ENCODE results near the gene KIF1B. TPM values are rescaled to one million over a fixed set of nuclear protein-coding genes. Genes with fewer than 3 reads are reported as not detected.

KIF1B gene
- total RNA-seq, 1 donor from 2014 or later = 7.2 TPM

- Mint-ChIP-seq H3K27me3 (no peaks in the 10 kb centered on the region), H3K9me3 (no peaks in the 10 kb centered on the region)
- DNase-seq = no peak
These were observed 15.2 kb downstream of the KIF1B start for GRCh38 chr1:10225573-10225972.

GRCh38 chr1:10228528-10228927, 18.2 kb downstream of the KIF1B start:
- H3K27ac Mint-ChIP-seq = no peak overlapping the region
- H3K4me1 Mint-ChIP-seq = no peaks in the 10 kb centered on the region
- ChIA-PET CTCF (interaction anchor here (0.7 kb wide), 1 partner anchor 18 kb away, joined by 3 read pairs; the partner anchor contains the start of gene KIF1B), POLR2A (no interaction called here)
- no peak overlapping the region for H3K4me3 Mint-ChIP-seq
- intact Hi-C loops (cut with micrococcal nuclease) = no loop called here
- no peaks in the 10 kb centered on the region for H3K36me3 Mint-ChIP-seq (ENCODE audit: low read depth)
- no peaks in the 10 kb centered on the region for H3K9me3 Mint-ChIP-seq
- no peak for DNase-seq
- no peaks in the 10 kb centered on the region for H3K27me3 Mint-ChIP-seq
- TF ChIP-seq CTCF (IDR thresholded peaks at IDR 0.05) = no peak
- ATAC-seq (ENCODE audit: low read depth) = no peak

More at GRCh38 chr1:10225573-10225972, 15.2 kb downstream of the KIF1B start:
- POLR2A ChIA-PET = no interaction called here
- ATAC-seq (ENCODE audit: low read depth) = no peak
- CTCF ChIA-PET = interaction anchor here (1.1 kb wide), 1 partner anchor 15 kb away, joined by 4 read pairs; the partner anchor contains the start of gene KIF1B
- TF ChIP-seq CTCF (IDR thresholded peaks at IDR 0.05) = no peak
- Mint-ChIP-seq H3K4me1 (no peaks in the 10 kb centered on the region), H3K4me3 (no peak overlapping the region), H3K27ac (no peak overlapping the region), H3K36me3 (ENCODE audit: low read depth) (no peaks in the 10 kb centered on the region)
- intact Hi-C loops (cut with micrococcal nuclease) = no loop called here

- Mint-ChIP-seq H3K27ac (no peak overlapping the region), H3K27me3 (no peaks in the 10 kb centered on the region), H3K36me3 (ENCODE audit: low read depth) (no peaks in the 10 kb centered on the region), H3K9me3 (no peaks in the 10 kb centered on the region), H3K4me3 (no peak overlapping the region), H3K4me1 (no peaks in the 10 kb centered on the region)
- intact Hi-C loops (cut with micrococcal nuclease) = no loop called here
- no peak for ATAC-seq (ENCODE audit: low read depth)
- no peak for DNase-seq
- ChIA-PET POLR2A (no interaction called here), CTCF (no interaction called here)
- TF ChIP-seq CTCF (IDR thresholded peaks at IDR 0.05) = no peak
These were observed 19.5 kb downstream of the KIF1B start for GRCh38 chr1:10229903-10230302.

- H3K4me3 Mint-ChIP-seq = no peak overlapping the region
- TF ChIP-seq CTCF (IDR thresholded peaks at IDR 0.05) = no peak
- H3K36me3 Mint-ChIP-seq (ENCODE audit: low read depth) = peaks cover 1% of the 10 kb centered on the region
- CTCF ChIA-PET = no interaction called here
- H3K9me3 Mint-ChIP-seq = no peaks in the 10 kb centered on the region
- H3K27me3 Mint-ChIP-seq = no peaks in the 10 kb centered on the region
- intact Hi-C loops (cut with micrococcal nuclease) = no loop called here
- POLR2A ChIA-PET = no interaction called here
- no peak overlapping the region for H3K27ac Mint-ChIP-seq
- DNase-seq (no peak), ATAC-seq (ENCODE audit: low read depth) (no peak)
- peaks cover 9% of the 10 kb centered on the region for H3K4me1 Mint-ChIP-seq
These were observed 21.8 kb downstream of the KIF1B start for GRCh38 chr1:10232163-10232562.

GRCh38 chr1:10236405-10237156, 26.2 kb downstream of the KIF1B start:
- no peak for ATAC-seq (ENCODE audit: low read depth)
- intact Hi-C loops (cut with micrococcal nuclease) = no loop called here
- CTCF ChIA-PET = no interaction called here
- DNase-seq = no peak
- Mint-ChIP-seq H3K36me3 (ENCODE audit: low read depth) (peaks cover 1% of the 10 kb centered on the region), H3K4me3 (no peak overlapping the region), H3K4me1 (peaks cover 16% of the 10 kb centered on the region), H3K27me3 (no peaks in the 10 kb centered on the region), H3K9me3 (no peaks in the 10 kb centered on the region), H3K27ac (no peak overlapping the region)
- POLR2A ChIA-PET = no interaction called here
- TF ChIP-seq CTCF (IDR thresholded peaks at IDR 0.05) = no peak

All from activated B cell treated with CpG ODN at 0.5 μM for 24 hours (primary cell).